HG03108 (cell line): ENCODE measurements around the gene ZBTB32.
A peak's percentile ranks its signal among the peaks of the same experiment; 100 is the strongest.

Experiments used
- ATAC-seq: cut with Tn5 transposase; IDR thresholded peaks from one replicate; pipeline ENCODE4 v1.9.1; 2021; ENCODE audit warnings: moderate library complexity; ENCODE audit not compliant: unreplicated experiment

The ZBTB32 gene

DNA sequence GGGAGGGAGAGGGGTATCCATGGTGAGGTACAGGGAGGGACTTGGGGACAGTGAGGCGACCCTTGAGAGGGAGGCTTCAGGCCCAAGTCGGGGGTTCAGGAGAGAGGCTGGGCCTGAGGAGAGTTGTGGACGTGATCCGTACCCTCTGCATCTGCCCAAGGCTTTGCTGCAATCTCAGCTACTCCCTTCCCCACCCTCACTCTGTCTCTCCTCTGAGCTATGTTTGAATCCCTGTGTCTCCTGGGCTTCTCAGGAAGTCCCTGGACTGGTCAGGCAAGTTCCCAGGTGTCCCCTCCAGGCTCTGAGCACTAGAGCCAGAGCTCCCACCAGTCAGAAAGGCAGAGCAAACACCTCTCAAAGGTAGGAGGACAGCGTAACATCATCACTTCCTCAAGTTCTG is 45.8 kb downstream of the ZBTB32 start:
- no peak for ATAC-seq

DNA sequence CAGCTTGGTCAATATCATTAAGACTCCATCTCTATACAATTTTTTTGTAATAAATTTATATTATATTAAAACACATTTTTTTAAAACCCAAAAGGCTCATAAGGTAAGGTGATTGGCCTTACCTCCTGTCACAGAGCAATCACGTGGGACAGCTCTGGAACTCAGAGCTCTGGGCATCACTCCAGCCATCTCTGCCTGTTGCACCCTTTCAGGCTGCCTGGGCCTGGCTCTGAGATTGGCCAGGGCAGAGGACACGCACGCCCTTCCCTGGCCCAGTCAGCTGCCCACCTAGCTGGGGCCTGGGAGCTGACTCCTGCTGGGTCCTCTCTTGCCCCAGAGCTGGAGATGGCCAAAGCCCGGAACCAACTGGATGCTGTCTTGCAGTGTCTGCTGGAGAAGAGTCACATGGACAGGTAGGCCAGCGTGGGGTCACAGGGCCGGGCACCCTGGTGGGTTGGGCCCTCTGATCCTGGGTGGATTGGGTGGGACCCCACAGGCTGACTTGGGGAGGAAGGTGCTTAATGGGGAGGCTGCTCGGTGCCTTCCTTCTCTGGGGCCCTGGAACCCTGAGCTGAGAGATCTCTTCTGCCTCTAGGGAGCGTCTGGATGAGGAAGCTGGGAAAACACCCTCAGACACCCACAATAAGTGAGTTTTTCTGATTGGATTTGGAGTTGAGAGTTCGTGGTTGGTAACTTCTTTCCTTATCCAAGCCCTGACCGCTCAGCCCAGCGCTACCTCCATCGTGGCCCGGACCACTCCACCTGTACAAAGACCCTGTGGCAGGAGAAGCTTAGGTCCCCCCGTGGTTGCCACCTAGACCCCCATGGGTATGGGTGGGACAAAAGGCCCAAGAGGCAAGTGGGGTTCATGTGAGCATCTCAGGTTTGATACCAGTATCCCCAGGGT is 47.7 kb downstream of the ZBTB32 start:
- no peak for ATAC-seq

DNA sequence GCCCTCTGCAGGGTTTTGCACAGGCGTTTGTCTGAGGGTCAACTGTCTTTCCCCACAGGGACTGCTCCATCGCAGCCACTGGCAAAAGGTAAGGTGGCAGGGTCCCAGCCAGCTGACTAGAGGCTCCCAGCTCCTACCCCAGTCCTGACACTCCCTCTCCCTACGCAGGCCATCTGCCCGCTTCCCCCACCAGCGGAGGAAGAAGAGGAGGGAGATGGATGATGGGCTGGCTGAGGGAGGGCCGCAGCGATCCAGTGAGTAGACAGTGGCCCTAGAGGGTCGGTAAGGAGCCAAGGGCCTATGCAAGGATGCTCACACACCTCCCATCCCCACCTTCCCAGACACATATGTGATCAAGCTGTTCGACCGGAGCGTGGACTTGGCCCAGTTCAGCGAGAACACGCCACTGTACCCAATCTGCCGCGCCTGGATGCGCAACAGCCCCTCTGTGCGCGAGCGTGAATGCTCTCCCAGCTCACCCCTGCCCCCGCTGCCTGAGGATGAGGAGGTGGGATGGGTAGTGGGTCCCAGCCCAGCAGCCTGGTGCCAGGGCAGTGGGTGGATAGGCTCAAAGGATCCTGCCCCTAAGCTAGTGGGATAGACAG is 48.5 kb downstream of the ZBTB32 start:
- ATAC-seq = no peak

DNA sequence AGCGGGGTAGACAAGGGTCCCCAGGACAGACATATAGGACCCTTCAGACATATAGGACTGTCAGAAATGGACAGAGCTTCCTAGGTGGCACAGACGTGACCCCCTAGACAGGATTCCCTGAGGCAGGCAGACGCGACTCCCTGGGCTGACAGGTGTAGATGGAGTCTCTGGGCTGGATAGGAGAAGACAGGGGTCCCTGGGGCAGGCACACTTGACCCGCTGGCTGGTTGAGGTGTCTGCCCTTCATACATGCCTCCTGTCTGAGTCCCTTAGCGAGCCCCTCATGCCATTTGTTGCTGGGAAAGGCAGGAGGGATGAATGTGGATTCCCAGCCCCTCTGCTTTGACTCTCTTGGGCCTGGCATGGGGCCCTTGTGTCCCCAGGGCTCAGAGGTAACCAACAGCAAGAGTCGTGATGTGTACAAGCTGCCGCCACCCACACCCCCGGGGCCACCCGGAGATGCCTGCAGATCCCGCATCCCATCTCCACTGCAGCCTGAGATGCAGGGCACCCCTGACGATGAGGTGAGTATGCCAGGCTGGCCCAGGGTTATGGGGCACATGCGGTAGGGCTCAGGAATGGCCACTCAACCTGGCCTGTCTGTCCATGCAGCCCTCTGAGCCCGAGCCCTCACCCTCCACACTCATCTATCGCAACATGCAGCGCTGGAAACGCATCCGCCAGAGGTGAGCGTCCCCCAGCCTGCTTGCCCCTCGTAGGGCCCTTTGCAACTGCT is 49.4 kb downstream of the ZBTB32 start:
- ATAC-seq = no peak

DNA sequence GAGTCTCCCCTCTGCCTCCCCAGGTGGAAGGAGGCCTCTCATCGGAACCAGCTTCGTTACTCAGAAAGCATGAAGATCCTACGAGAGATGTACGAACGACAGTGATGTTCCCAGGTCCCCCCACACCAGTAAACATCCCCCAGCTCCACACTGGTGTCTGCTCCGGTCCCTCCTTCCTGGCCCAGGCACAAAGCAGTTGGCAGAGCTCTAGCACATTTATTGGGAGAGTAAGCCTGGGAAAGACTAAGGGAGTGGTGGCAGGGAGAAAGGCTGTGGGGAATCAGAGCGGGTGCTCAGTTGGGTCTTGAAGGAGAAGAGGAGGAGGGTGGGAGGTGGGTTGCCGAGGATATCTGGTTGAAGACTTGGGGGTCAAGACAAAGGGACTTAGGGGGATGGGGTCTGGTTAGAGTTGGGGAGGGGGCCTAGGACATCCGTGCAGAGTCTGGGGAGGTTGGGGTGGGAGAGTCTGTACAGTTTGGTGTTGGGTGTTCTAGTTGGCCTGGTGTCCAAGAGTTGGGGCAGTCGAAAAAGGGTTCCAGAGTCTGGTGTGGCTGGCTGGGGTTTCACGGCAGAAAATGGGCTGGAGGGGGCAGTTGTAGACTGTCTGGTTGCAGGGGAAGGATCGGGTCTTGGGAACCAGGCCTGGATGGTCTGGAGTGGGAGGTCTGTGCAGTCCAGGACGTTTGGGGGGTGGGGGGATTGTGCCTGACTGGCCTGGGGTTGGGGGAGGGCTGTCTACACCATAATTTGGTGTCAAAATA is 50.2 kb downstream of the ZBTB32 start:
- ATAC-seq = no peak

DNA sequence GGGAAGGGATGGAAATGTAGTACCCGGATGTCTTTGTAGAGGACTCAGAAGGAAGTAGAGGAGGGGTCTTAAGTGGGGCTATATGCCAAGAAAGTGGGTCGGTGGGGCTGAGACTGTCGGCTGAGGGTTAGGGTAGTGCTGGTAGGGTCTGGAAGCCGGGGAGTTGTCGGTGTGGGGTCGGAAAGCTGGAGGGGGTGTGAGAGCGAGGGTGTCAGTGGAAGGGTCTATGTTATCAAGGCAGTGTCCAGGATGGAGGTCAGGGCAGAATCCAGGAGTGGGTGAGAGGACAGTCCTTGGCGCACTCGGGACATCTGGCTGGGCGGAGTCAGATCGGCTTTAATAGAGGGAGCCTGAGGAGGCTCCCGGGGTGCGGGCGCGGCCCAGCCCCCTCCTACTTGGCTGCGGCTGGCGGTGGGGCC is 50.8 kb downstream of the ZBTB32 start:
- ATAC-seq = no peak

DNA sequence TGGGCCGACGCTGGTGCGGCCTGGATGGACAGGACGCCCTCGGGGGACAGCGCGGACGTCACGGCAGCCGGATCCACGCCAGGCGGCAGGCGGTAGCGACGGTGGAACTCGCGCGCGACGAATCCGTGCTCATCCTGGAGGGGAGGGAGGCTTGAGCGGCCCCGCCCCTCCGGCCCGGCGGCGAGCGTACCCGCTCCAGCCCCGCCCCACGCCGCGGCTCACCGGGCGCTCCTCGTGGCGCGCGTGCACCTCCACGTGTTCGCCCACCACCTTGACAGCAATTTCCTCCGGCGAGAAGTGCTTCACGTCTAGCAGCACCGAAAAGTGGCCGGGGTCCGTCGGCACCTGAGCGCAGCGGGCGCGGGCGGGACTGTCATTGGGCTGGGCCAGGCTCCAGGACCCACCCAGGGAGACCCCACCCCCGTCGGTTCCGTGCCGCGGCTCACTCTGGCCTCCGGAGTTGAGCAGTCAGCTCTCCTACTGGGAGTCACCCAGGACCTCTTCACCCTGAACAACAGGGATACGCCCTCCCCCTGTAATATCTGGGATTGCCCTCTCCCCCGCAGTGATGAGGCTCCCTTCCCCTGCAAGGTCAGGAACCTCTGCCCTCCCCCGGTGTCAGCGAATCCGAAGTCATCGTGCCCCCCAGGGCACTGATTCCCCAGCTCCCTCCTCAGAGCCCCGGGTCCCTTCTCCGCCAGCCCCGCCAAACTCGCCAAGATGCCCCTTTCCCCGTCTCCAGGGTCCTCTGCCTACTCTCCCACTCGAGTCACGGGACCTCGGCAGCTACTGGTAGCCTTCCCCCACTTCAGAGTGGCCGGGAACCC is 51.4 kb downstream of the ZBTB32 start:
- no peak for ATAC-seq

DNA sequence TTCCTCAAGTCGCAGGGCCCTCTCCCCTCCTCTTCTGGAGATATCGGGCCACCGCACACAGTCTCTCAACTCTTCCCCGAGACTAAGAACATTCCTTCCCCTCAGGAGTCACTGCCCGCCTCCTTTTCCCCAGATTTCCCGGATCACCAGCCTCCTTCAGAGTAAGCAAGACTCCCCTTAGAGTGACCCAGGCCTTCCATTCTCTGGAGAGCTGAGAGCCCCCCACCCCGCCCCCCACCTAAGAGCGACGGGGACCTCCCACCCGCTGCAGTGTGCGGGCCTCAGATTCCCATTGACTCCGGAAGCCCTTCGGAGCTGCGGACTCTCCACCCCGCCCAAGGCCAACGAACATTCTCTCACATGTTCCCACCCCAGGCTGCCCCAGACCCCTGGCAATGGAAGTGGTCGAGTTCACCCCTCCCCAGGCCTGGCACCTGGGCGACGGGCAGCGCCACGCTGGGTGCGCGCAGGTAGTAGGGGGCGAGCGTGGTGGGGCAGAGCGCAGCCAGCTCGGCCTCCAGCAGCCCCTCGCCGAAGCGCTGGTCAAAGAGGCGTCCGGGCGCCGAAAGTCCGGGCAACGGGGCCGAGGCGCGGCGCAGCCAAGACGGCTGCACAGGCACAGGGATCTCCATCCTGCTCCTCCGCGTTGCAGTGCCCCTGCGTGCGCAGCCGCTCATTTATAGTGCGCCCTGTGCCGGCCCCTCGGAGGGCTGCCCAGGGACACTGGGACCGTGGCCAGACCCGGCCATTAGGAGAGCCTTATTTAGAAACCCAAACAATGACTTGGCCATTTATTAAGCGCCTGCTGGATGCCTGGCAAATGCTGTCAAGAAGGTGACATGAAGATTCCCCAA is 52.2 kb downstream of the ZBTB32 start, which contains the start of gene HSPB6:
Gene HSPB6, minus strand, starts transcription at position 653 of the 854 bp plus-strand sequence. Its CDS starts 21 bp downstream, at position 632.
- no peak for ATAC-seq

DNA sequence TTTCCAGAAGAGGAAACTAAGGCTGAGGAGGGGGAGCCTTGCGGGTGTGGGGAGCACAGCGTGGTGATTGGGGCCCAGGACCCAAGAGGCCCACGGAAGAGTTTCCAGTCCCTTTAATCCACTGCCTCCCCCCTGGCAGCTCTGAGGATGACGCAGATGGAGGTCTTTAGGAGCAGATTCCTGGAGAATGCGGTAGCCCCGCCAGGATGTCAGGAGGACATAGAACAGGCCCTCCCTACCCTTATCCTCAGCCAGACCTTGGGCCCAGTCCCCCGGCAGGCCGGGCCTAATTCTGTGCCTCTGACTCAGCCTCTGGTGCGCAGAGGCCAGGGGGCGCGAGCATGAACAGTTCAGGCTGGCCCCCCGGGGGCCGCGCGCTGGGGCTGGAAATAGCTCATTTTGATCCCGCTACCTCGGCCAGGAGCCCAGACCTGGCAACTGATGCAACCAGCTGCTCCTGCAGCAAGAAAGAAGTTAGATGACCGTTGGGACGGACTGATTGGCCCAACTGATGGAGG is 52.9 kb downstream of the ZBTB32 start:
- ATAC-seq = peak; percentile 7

DNA sequence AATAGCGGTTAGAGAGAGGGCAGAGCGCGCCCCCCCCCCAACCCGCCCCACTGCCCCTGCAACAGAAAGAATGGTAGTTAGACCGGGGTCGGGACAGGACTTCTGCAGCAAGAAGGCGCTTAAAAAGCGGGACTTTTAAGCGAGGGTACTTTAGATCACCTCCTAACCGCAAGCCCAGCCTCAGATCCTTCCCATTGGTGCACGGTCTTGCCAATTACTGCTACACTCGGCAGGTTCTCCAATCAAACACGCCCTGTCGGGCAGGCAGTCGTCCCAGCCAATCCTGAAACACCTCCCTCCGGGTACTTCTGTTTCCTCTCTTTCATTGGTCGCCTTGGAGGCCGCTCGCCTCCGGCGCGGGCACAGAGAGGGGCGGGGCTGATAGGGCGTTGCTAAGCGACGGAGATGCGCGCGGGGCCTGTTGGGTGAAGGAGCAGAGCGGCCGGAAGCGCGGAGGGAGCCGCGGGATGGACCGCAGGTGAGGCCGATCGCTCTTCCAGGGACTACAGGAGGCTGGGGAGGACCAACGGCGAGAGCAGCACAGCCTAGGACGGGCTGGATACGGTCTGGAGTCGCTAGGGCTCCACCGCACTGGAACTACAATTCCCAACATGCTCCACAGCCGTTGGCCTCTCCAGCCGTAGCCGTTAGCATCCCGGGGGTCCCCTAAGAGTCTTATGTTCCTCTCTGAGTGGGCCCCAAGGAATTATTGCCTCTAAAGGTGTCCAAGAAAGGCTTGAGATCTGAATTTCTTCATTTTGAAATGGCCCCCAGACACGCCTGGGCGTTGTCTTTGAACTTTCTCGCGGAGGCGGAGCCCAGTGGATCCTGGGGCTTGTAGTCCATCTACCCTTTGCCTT is 53.6 kb downstream of the ZBTB32 start, which contains the start of gene PROSER3:
Gene PROSER3, plus strand, starts transcription at position 428 of the 860 bp plus-strand sequence. Its CDS starts 40 bp downstream, at position 468.
- peak; percentile 91 for ATAC-seq

DNA sequence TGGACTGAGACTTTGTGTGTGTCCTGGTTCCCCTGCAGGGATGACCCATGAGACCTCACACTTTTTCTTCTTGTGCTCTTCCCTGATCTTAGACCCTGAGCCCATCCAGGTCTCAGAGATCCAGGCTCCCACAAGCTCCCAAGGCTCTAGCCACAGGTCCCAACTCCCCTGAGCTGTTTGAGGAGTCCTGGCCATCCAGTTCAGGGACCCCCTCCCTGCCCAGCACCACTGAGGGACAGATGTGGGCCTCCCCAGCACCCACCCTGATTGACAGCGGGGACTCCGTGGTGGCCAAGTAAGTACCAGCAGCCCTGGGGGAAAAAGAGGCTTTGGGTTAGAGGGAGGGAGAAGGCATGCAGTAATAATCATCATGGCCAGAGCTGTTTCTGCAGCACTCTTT is 55.3 kb downstream of the ZBTB32 start:
- no peak for ATAC-seq

DNA sequence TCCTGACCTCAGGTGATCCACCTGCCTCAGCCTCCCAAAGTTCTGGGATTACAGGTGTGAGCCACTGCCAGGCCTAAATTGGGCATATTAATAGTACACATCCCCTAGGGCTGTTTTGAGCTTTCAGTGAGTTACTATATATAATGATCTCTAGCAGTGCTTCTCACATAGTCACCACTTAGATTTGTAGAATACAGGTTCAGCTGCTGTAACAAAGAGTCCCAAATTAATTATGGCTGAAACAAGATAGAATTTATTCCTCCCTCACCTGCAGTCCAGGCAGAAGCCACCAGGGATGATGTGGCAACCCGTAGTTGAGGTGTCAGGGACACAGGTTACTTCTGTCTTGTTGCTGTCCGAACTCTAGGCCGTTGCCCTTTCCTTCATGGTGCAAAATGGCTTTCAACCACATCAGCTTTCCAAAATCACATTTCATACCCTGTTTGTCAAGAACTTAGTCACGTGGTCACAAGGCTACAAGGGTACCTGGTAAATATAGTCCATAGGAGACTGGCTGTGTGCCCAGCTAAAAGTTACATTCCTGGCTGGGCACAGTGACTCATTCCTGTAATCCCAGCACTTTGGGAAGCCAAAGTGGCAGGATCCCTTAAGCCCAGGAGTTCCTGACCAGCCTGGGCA is 56.5 kb downstream of the ZBTB32 start:
- no peak for ATAC-seq

DNA sequence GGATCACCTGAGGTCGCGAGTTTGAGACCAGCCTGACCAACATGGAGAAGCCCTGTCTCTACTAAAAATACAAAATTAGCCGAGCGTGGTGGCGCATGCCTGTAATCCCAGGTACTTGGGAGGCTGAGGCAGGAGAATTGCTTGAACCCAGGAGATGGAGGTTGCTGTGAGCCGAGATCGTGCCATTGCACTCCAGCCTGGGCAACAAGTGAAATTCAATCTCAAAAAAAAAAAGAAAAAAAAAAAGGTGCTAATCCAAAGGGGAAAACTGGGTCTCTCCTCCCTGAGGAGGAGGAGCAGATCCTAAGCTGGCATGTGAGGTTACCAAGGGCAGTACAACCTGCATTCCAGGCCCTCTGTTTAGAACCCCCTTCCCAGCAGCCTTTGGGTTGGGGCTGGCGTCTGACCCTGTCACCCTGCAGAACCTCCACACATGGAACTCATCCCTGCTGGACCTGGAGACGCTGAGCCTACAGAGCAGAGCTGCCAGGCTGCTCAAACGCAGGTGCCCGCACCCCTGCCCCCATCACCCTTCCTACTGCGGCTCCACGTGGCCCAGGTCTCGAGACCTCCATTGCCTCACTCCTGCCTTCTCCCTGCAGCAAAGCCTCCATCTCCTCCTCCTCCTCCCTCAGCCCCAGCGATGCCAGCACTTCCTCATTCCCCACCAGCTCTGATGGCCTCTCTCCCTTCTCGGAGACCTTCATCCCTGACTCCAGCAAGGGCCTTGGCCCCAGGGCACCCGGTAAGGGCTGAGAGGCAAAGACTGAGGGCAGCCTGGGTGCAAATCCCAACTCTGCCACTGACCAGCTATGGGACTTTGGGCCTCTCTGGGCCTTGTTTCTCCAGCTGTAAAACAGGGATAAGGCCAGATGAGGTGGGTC is 60.3 kb downstream of the ZBTB32 start:
- ATAC-seq = no peak
